Measurements from ENCODE around the gene YWHAG.
A peak's percentile ranks its signal among the peaks of the same experiment; 100 is the strongest.
"Not testable (repeated sequence)": the region's sequence is repeated elsewhere in the genome, so short reads cannot be mapped to it uniquely, and the experiment has no call there.

YWHAG gene

GRCh38 chr7:76380623-76380966, 21.8 kb upstream of the YWHAG start:
- DNase-seq (ENCODE audit: low read depth, low spot score): no peak

GRCh38 chr7:76377186-76377918, 18.6 kb upstream of the YWHAG start:
- no peak for DNase-seq (ENCODE audit: low read depth, low spot score)

- DNase-seq (ENCODE audit: low read depth, low spot score): no peak
These were observed 16.5 kb upstream of the YWHAG start for GRCh38 chr7:76375251-76375650.

- peak; percentile 77 for DNase-seq (ENCODE audit: low read depth, low spot score)
These were observed 14.4 kb upstream of the YWHAG start for GRCh38 chr7:76372984-76373833.

GRCh38 chr7:76371396-76371795, 12.6 kb upstream of the YWHAG start:
- DNase-seq (ENCODE audit: low read depth, low spot score): no peak

GRCh38 chr7:76369018-76369417, 10.2 kb upstream of the YWHAG start:
- no peak for DNase-seq (ENCODE audit: low read depth, low spot score)

- DNase-seq (ENCODE audit: low read depth, low spot score): no peak
These were observed 9.4 kb upstream of the YWHAG start for GRCh38 chr7:76368190-76368589.

- no peak for DNase-seq (ENCODE audit: low read depth, low spot score)
These were observed 5.4 kb upstream of the YWHAG start for GRCh38 chr7:76364198-76364584.

GRCh38 chr7:76363754-76364153, 5.0 kb upstream of the YWHAG start:
- DNase-seq (ENCODE audit: low read depth, low spot score): not testable (repeated sequence)

- DNase-seq (ENCODE audit: low read depth, low spot score): no peak
These were observed 1.3 kb upstream of the YWHAG start for GRCh38 chr7:76359978-76360638.

GRCh38 chr7:76359111-76359977, 553 bp upstream of the YWHAG start:
- peak; percentile 99 for DNase-seq (ENCODE audit: low read depth, low spot score)

GRCh38 chr7:76358011-76358480, 745 bp downstream of the YWHAG start:
- DNase-seq (ENCODE audit: low read depth, low spot score): peak; percentile 64

GRCh38 chr7:76357475-76358010, 1.2 kb downstream of the YWHAG start:
- DNase-seq (ENCODE audit: low read depth, low spot score): no peak

GRCh38 chr7:76356823-76357222, 2.0 kb downstream of the YWHAG start:
- DNase-seq (ENCODE audit: low read depth, low spot score): peak; percentile 44

GRCh38 chr7:76356115-76356514, 2.7 kb downstream of the YWHAG start:
- DNase-seq (ENCODE audit: low read depth, low spot score): no peak

GRCh38 chr7:76354981-76355730, 3.6 kb downstream of the YWHAG start:
- peak; percentile 38 for DNase-seq (ENCODE audit: low read depth, low spot score)

- DNase-seq (ENCODE audit: low read depth, low spot score): peak; percentile 45
These were observed 4.3 kb downstream of the YWHAG start for GRCh38 chr7:76354516-76354915.

GRCh38 chr7:76353744-76354143, 5.0 kb downstream of the YWHAG start:
- DNase-seq (ENCODE audit: low read depth, low spot score): no peak

GRCh38 chr7:76352193-76352592, 6.6 kb downstream of the YWHAG start:
- DNase-seq (ENCODE audit: low read depth, low spot score): no peak

- no peak for DNase-seq (ENCODE audit: low read depth, low spot score)
These were observed 7.4 kb downstream of the YWHAG start for GRCh38 chr7:76351372-76351771.

All from astrocyte of the hippocampus (primary cell).